GM19099 (cell line): ENCODE data around the gene ABCC8.

Experiments
- POLR2A ChIP-seq: IDR thresholded peaks from 3 replicates; pipeline ENCODE4 v1.6.1; 2011; ENCODE audit warnings: low read depth; ENCODE audit not compliant: insufficient read length; ENCODE audit errors: extremely low read depth

Gene ABCC8

GRCh38 chr11:17384002-17384511 is 92.6 kb downstream of the ABCC8 start:
- no peak for TF ChIP-seq POLR2A

GRCh38 chr11:17383461-17383860 is 93.2 kb downstream of the ABCC8 start:
- TF ChIP-seq POLR2A: no peak

GRCh38 chr11:17382046-17382728 is 94.5 kb downstream of the ABCC8 start:
- no peak for TF ChIP-seq POLR2A

GRCh38 chr11:17381156-17381555 is 95.5 kb downstream of the ABCC8 start:
- no peak for TF ChIP-seq POLR2A

DNA sequence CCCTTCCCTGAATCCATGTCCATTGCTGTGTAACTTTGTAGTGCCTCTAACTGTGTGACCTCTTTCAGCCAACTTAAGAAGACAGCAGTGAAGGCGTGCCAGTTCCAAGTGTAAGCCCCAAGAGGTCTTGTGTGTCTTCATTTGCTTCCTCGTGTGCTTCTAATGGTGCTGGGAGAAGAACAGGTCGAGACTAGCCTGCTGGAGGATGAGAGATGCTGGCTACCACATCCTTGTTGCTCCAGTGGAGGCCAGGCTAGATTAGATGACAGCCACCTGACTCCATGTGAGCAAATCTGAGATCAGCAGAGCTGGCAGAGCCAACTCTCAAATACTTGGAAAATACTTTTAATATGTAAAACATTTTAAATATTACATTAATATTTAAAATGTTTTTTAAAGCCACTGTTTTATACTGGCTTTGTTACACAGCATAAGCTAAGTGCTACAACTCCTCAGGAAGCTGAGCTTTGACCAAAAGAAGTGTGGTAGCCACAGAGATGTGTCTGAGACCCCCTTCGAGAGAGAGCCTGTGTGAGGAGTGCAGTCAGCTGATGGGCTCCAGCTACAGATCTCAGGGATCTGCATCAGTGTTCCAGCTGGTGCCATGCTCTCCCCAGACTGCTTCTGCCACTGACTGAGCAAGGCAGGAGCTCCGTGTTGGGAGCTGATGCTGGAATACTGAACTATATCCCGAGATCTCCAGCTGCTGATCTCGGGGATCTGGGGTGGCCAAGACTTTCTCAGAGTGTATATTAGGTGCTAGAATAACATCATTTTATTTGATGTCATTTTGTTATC is 97.1 kb downstream of the ABCC8 start:
- TF ChIP-seq POLR2A: no peak

DNA sequence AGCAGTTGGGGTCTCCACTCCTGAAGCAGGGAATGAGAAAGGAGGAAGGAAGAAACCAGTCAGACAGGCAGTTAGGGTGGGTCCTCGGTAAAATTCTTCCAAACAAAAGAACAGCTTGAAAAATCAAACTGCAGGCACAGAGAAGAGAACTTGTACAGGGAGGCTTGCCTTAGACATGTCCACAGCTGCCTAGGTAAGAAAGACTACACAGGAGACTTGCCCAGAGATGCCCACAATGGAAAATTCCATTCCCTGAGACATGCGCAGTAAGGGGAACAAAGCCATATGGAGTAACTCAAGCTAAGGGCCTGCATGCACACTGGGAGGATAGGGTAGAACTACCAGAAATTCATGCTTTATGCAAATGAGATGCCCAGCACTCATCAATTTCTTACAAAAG is 98.0 kb downstream of the ABCC8 start:
- no peak for TF ChIP-seq POLR2A

DNA sequence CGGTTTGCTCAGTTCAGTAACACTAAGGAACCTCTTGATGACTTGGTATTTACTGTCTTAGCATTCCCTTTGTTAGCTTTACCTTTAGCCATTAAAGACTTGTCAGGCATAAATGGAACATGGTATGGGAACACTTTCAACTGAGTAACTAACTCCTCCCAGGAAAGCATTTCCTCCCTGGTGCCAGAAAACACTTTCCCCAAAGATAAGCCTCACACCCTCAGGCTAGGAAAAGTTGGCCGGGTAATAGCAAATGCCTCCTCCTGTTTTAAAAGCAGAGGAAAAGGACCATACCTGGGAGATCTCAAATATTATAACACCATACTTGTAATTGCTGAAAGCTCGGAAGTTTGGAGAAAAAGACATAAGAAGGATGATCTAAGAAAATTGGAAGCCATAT is 100.2 kb downstream of the ABCC8 start:
- TF ChIP-seq POLR2A: no peak

DNA sequence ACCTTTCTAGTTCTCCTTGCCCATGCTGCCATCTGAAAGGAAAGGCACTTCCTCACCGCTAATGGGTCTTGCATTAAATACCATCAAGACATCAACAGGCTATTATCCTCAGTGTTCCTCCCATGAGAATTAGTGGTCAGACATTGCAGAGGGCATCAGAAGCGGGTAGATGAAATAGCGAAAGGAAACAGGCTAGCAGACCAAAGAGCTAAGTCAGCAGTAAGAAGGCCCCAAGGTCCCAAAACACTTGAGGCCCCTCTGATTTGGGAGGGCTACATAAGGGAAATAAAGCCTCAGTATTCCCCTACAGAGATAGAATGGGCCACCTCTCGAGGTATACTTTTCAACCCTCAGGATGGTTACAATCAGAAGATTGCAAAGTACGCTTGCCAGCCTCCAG is 101.1 kb downstream of the ABCC8 start:
- no peak for TF ChIP-seq POLR2A

DNA sequence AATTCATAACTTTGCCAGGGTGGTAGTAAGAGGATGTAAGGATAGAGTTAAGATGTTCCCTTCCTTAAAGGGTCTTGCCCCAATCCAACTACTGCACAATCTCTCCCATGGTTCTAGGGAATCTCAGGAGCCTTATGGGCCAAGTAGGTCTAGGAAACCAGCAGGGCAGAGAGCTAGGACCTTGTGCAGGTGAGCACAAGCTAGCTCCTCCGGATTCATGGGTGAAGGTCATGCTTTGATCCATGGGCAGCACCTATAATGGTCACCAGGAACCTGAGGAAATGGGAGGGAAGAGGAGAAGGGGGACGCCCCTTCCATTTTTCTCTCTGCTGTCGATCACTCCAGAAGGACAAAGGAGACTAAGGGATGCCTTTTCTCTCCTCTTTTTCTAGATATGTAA is 105.0 kb downstream of the ABCC8 start:
- no peak for TF ChIP-seq POLR2A

- no peak for TF ChIP-seq POLR2A
These were observed 106.9 kb downstream of the ABCC8 start for GRCh38 chr11:17369684-17370243.

- no peak for TF ChIP-seq POLR2A
These were observed 107.6 kb downstream of the ABCC8 start for GRCh38 chr11:17369094-17369493.

- no peak for TF ChIP-seq POLR2A
These were observed 108.1 kb downstream of the ABCC8 start for GRCh38 chr11:17368551-17368950.

DNA sequence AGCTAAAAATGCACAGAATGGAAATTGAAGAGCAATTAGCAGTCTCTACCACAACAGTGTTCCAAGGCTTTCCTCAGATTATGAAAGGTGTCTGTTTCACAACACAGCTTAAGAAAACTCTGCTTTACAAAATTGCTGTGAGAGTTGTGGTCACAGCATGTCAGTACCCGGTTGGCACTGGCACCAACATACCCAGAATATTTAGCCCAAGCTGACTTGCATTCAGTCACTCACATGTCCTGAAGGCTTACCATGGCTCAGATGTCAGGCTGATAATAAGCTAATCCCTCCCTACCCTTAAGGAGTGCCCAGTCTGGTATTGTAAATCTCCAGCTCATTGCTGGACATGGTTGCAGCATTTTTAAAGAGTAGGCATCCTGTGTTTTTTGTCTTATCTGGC is 110.2 kb downstream of the ABCC8 start:
- TF ChIP-seq POLR2A: no peak

DNA sequence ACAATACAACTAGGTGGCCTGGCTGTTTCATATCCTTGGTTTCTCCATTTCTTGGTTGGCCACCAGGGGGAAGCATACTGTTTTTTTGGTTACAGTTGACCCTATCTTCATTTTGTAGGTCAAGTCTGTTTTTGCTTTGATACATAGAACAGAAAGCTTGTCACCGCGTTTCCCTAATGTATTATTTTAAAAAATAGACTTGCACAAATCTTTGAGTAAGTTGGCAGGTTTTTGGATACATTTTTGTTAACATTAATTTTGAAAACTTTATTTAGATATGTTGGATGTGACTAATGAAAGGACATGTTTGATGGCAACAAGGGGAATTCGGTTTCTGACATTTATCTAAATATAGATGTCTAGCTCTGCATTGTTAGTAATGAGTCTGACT is 122.0 kb downstream of the ABCC8 start:
- TF ChIP-seq POLR2A: no peak

DNA sequence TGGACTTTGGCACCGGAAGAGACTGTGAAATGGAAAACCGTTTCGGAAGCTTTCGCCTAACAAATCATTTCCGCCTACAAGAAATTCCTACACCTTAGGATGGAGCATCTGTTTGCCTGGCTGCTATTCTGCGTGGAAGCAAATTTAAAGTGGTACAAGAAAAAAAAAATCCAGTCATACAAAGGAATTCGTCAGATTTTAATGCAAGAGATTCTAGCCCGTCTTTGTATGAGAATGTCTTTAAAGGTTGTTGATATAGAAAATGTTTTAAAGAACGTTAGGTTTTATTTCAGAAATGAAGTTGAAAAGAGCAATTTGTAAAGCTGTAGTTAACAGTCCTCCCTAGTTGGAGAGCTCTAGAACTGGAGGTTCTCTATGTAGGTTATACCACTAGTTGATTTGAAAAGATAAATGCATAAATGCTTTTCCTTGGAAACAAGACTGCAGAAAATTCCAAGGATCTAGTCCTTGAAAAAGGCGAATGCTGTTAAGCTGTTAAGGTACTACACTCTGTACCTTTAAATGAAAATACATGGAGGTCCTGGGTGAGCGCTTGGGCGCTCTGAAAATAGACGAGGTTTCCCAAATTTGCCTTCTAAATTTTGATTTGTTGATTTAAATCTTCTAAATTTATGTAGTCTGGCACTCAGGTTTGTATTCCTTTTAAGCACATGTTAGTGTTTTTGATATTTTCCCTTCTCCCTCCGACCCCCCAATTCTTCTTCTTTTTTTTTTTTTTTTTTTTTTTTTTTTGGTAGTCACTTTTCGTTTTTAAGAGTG is 122.6 kb downstream of the ABCC8 start:
- TF ChIP-seq POLR2A: no peak
